Measurements from ENCODE around the gene FMO5.
"Not testable (repeated sequence)": the region's sequence is repeated elsewhere in the genome, so short reads cannot be mapped to it uniquely, and the experiment has no call there.

Gene FMO5

DNA sequence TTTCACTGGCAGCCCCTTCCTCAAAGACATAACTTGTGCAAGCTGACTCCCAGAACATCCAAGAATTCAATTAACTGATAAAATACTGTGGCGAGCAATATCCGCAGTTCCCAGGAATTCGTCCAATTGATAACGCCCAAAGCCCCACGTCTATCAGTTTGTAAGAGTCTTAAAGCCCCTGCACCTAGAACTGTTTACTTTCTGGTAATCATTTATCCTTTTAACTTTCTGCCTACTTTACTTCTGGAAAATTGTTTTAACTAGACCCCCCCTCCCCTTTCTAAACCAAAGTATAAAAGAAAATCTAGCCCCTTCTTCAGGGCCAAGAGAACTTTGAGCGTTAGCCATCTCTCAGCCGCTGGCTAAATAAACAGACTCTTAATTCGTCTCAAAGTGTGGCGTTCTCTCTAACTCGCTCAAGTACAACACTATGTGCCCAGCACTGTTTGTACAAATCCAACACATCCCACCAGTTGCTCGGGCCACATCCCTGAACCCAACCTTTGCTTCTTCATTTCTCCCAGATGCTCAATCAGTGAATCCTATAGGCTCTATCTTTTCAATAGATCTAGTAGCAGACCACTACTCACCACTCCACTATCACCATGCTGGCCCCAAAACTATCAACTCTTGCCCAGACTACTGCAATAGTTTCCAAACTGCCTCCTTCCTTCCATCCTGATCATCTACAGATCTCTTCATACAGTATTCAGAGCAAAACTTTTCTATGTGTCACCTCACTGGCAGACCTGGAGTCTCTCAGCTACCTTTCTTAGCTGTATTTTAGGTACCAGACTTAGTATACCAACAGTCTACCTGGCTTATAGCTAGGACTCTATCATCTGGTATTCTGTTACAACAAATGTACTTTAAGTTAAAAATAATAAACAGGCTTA is 14.0 kb upstream of the FMO5 start:
- no peak for DNase-seq

DNA sequence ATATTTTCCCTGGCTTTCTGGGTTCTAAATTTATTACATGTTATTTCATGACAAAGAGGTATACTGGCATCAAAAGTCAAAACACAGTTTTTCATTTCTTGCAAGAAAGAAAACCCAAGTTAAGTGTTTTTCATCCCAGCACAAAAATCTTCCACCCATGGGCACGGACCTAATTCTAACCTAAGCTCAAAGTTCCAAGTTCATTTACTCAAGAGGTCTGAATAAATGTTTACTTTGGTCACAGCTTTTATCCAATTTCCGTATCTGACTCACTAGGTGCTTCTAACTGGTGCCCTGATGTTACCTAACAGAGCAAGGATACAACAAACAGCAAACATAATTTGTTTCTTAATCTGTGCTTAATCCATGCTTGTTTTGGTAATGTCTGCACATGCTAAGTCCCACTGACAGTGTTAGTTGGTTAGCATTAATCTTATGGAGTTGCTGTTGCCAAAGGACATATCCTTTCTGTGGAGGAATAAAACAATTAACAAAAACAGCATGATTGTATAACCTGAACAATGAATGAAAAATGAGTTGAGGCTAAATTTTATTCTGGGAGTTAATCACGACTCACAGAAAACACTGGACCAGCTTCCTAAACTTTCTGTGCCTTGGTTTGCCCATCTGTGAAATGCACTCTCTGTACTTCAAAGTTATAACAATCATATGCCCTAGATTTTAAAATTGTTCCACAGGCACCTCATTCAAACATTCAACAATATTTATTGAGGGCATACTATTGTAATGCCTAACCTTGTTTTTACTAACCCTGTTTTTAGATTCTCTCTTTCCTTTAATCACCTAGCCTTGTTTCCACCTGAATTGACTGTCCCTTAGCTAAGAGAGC is 13.1 kb upstream of the FMO5 start:
- no peak for DNase-seq

DNA sequence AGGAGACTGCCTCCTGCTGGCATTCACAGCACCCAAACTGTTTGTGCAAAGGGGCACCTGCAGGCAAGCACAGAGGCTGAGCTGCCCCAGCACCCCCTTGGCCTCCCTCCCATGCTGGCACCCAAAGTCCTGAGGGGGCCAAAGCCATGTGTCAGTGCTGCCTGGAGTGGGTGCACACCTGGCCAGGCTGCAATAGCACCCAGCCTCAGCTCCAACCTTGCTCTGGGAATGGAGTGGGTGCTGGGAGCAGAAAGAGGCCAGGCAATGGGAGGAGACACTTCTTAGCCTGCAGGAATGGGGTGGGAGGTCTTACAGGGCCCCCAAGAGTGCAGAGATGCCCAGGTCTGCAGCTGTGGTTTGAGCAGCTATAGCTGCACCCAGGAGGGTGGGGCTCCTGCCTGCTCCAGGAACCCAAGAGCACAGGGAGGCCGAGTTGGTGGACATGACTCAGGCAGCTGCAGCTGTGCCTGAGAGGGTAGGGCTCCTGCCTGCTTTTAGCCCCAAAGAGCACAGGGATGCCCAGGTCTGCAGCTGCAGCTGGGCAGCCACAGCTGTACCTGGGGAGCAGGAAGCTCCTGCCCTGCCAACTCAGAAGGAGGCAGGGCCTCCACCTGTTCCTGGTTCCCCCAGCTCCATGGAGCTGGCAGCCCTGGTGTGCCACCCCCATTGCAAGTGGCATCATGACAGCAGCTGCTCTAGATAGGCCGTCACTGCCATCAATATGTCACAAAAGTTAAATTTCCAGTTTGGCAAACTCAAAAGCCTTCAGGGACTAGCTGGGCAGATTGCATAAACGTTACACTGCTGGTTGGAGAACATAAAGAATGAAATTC is 12.0 kb upstream of the FMO5 start:
- DNase-seq, result no peak

DNA sequence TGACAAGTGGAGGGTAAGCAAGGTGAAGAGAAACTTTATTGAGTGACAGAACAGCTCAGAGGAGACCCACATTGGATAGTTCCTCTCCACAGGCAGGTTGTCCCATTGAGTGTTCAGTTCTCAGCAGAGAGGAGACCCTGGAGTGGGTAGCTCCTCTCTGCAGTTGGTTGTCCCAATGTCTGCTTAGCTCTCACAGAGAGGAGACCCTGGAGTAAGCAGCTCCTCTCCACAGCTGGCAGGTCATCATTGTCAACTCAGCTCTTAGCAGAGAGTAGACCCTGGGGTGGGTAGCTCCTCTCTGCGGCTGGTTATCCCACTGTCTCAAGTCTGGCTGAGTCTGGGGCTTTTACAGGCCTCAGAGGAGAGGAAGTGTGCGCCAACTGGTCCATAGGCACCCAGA is 11.3 kb upstream of the FMO5 start:
- DNase-seq, result no peak

DNA sequence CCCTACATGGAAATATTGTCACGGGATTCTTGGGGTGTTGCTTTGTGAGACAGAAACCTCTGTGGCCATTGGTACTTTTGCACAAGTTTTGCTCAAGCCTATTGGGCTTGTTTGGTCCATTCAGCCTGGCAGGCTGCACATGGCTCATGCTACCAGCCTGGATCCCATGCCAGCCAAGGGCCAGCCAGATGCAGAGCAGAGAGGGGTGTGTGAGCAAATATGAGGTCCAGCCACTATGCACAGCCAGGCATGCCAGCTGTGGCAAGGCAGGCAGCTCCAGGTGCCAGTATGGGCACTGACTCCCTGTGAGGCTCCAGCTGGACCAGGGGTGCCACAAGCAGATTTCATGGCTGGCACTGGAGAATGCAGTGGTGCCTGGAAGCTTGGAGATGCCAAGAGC is 10.7 kb upstream of the FMO5 start:
- DNase-seq, result no peak

DNA sequence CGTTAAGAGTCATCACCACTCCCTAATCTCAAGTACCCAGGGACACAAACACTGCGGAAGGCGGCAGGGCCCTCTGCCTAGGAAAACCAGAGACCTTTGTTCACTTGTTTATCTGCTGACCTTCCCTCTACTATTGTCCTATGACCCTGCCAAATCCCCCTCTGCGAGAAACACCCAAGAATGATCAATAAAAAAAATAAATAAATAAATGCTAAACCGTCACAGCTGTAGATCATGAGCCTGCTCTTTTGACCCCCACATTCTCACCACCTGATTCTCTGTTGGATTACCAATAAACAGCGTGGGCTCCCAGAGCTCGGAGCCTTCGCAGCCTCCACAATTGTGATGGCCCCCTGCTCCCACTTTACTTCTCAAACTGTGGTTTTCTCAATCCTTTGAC is 8.8 kb upstream of the FMO5 start:
- DNase-seq, result not testable (repeated sequence)

DNA sequence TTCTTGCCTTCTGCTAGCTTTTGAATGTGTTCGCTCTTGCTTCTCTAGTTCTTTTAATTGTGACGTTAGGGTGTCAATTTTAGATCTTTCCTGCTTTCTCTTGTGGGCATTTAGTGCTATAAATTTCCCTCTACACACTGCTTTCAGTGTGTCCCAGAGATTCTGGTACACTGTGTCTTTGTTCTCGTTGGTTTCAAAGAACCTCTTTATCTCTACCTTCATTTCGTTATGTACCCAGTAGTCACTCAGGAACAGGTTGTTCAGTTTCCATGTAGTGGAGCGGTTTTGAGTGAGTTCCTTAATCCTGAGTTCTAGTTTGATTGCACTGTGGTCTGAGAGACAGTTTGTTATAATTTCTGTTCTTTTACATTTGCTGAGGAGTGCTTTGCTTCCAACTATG is 5.9 kb upstream of the FMO5 start:
- not testable (repeated sequence) for DNase-seq

DNA sequence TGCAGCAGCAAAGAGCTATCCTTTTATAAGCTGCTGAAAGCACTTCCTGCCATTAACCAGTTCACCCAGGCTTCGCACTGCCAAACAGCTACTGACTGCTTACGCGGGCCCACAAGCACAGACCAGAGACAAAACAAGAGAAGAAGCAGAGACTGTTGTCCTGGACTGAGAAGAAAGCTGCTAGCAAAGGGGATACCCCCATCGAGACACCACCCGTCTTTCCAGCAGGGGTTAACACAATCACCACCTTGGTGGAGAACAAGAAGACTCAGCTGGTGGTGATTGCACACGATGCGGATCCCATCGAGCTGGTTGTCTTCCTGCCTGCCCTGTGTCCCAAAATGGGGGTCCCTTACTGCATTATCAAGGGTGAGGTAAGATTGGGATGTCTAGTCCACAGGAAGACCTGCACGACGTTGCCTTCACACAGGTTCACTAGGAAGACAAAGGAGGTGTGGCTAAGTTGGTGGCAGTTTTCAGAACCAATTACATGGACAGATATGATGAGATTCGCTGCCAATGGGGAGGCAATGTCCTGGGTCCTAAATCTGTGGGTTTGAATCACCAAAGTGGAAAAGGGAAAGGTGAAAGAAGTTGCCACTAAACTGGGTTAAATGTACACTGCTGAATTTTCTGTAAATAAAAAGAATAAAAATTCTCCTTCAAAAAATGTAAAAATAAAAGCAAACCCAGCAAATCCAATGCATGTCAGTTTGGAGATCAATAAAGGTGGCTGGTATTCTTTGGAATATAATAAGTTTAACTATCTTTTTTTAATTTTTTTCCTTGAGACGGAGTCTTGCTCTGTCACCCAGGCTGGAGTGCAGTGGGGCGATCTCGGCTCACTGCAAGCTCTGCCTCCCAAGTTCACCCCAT is 1.2 kb downstream of the FMO5 start:
- DNase-seq, result no peak

DNA sequence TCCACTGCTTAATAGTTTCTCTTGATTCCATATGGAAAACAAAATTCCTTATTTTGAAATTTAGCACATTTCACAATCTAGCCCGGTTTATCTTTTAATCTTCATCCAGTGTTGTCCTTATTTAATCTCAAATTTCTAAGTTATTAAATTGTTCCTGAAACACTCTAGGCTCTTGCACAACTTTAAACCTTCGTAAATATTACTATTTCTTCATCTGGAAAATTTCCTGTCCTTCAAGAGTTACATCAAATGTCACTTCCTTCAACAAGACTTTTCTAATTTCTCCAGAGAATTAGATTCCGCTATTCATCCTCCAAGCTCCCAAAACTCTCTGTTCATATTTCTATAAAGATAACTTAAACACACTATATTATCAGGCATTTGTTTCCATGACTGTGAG is 6.5 kb downstream of the FMO5 start:
- DNase-seq, result no peak

DNA sequence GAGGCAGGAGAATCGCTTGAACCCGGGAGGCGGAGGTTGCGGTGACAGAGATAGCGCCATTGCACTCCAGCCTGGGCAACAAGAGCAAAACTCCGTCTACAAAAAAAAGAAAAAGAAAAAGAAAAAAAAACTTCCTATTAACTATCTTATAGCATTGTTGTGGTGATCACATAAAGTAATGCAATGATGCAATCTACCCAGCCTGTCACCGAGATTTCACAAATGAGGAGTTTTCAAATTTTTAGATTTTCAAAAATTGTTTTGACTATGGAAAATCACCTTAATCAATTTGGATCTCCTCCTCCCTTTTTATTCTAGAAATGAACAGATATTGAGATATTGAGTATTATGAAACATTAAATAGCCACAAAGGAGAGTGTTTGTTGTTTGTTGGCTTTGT is 8.0 kb downstream of the FMO5 start:
- no peak for DNase-seq

DNA sequence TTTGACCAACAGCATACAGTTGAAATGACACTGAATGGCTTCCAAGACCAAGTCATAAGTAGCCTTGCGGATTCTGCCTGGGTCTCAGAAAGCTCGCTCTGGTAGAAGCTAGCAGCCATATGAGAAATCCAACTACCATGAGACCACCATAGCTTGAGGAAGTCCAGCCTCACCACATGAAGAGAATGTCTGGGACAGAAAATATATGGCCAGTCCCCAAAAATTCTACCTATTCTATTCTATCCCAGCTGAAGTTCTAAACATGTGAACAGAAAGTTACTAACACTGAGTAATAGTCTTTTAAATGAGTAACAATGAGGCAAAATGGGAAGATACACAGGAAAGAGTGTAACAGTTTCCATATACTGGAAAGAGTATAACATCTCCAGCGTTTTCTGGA is 9.0 kb downstream of the FMO5 start:
- DNase-seq, result no peak

DNA sequence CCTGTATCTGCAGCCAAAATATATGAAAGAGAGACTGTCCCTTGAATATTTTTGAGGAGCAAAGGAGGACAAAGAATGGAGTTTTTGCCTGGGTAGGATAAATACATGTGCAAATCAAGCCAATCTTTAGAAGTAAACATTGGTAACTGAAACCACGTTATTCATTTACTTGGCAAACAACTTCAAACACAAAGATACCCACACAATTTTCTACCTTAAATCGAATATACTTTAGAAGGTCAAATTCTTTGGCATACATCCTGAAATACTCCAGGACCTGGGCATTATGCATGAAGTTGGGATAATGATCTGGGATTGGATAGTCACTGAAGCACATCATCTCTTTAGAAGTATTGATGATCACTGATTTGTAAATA is 9.6 kb downstream of the FMO5 start:
- no peak for DNase-seq

DNA sequence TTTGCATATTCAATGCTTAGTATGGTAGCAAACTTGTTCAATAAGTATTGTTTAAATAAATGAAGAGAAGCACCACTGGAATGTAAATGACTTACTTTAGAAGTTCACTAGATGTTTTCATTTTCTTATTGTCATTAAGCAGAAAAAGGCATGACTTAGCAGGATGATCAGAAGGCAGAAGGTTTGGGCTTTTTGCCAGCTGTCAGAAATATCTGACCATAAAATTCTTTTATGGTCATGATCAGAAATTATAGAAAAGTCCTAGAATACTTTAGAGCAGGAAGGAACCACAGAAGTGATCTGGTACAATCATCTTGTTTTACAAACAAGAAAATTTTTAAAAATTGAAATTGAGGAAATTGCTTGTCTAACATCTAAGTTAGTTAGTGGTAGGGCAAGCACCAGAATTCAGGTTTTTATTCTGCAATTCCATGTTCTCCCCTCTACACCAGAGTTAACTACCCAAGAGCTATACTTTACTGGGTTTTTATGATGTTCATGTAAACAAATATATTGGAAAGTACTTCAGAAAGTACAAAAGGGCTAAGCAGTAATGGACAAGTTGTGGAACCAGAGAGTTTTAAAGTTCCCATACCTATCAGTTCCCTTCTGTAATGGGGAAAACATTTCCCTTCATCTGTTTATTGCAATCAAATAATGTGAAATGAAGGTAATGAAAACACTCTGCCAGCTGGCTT is 10.1 kb downstream of the FMO5 start:
- DNase-seq, result no peak

DNA sequence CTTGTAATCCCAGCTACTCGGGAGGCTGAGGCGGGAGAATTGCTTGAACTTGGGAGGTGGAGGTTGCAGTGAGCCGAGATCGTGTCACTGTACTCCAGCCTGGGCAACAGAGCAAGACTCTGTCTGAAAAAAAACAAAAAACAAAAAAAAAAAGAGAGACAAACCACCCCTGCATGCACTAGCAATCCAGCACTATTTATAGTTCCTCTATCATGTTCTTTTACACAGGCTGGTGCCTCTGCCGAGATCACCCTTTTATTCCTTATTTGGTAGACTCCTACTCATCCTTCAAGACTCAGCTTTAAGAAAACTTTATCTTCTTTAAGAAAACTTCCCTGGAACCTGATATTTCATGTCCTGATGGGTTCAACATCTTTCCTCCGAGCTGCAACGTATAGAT is 10.8 kb downstream of the FMO5 start:
- DNase-seq, result no peak

DNA sequence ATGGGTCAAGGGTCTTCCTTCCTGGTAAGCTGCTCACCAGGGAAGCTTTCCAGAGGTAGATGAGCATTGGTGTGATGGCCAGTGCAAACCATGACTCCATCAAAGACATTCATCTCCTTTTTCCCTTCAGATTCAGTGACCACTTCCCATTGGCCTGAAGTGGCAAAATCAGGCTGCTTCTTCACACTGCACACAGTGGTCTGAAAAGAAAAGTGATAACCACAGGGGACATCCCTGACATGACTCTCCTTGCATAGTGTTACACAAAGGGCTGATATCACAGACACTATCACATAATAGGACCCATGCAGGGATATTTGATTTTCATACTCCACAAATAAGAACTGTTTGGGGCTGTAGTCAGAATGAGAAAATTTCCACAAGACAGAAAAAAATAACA is 11.9 kb downstream of the FMO5 start:
- DNase-seq, result no peak

DNA sequence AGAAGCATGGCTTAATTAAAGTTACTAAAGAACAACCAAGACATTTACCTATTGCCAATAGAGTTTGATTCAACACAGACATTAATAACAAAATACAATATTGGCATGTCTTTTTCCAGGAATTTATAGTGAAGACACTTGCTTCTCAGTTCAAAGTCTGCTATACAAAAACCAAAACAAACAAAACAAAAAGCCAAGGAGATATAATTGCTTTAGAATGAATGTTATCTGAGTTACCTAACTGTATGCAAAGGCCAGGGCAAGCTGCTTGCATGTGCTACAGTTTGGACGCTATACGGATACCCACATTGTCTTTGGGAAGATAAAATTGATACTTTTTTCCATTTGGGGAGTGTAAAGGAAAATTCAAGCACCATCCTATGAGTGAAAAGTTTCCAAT is 13.6 kb downstream of the FMO5 start:
- DNase-seq, result no peak

DNA sequence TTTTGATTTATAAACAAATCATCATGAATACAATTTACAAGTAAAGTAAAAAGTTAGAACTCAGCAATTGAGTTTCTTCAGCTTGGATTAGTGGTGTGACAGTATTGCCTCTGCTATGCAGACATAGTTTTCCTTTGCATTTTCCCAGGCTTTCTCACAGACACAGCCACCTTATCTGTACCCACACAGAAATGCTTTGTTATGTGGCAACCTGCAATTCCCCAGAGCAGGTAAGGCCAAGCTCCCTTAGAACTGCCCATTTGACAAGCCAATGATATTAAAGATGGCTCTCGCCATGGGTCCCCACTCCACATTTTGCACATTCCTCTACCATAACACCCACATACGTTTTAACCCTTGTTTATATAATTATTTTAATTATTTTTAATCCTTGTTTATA is 14.2 kb downstream of the FMO5 start:
- no peak for DNase-seq

DNA sequence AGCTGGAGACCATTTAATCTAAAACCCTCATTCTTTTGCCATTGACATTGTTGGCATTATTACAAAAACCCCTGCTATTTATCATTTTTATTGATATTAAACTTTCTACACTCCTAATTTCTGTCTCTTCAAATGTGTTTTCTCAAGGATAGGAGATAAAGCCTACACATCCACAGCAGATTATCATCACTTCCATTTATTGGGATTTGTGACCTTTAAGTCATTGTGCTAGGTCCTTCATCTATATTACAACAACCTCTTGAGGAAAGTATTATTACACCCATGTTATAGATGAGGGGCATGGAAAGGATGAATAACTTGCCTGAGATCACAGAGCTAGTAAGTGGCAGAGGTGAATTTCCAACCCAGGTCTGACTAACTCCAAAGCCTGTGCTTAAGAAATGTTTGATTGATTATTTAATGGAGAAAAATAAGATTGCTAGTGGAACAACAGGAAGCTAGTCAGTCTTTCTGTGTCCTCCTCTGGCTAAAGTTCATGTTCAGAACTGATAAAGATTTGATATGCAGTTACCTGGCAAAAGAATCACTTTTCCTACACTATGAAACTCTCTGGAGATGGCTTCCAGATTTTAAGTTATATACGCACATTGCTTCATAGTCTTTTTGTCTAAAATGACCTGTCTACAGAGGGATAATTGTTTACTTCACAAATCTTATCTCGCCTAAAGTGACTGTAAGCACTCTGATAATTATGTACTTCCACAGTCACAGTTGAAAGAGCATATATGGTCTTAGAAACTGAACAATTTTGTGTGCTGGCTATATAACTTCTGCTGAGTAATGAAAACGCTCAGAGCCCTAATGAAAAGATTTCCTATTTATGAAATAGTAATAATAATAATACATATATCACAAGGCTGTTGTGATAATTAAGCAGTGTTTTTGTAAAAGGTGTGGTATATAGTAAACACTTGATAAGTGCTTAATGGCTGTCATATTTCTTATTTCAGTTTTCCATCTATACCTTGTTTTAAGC is 15.0 kb downstream of the FMO5 start:
- DNase-seq, result no peak

DNA sequence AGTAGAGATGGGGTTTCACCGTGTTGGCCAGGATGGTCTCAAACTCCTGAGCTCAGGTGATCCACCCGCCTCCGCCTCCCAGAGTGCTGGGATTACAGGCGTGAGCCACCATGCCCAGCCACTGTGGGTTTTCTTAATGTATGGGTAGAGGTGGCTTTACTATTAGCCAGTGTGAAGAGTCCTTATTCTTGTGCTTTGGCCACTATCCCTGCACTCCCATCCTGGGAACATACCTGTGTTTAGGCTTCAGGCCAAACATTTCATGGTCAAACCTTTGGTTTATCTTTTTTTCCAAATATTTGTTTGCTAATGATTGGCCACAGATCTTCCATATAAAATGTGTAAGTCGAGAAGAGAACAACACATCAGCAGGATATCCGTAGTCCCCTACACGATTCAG is 16.5 kb downstream of the FMO5 start:
- DNase-seq, result no peak

DNA sequence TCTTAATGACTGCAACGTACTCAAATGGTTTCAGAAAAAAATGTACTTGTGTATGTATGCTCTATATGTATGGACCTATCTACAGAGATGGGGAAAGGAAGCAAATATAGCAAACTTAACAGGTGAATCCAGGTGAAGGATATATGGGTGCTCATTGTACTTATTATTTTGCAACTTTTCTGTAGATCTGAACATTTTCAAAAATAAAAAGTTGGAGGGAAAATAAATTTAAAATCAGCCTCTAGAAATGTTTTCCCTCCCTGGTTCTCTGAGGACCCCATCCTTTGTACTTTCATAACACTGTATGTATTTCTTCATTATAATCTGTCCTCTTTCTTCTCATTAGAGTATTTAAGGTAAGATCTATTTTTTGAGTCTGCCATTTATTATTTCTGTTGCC is 17.9 kb downstream of the FMO5 start:
- no peak for DNase-seq
